HepG2 (cell line): ENCODE measurements around the gene PCGF6. TPM values are rescaled to one million over a fixed set of nuclear protein-coding genes. Genes with fewer than 3 reads are reported as not detected.

Experiments used
- HBP1 ChIP-seq: IDR thresholded peaks from 2 replicates; pipeline ENCODE4 v1.6.1; 2016; ENCODE audit warnings: low read depth, control low read depth
- HOXA9 ChIP-seq: sonication (generic); formaldehyde crosslinking; IDR thresholded peaks from 2 replicates; pipeline ENCODE4 v1.8.1; 2022; ENCODE audit warnings: missing genetic modification reagents, mild to moderate bottlenecking, moderate library complexity, borderline replicate concordance
- LBX2 ChIP-seq: sonication (generic); formaldehyde crosslinking; IDR thresholded peaks from 2 replicates; pipeline ENCODE4 v1.5.0; 2020; ENCODE audit warnings: missing genetic modification reagents, mild to moderate bottlenecking, borderline replicate concordance
- MIER3 ChIP-seq: IDR thresholded peaks from 2 replicates; pipeline ENCODE4 v1.6.1; 2016; ENCODE audit warnings: missing compliant biosample characterization, borderline replicate concordance
- RFXAP ChIP-seq: sonication (generic); formaldehyde crosslinking; IDR thresholded peaks from 2 replicates; pipeline ENCODE4 v1.4.0; 2020; ENCODE audit warnings: missing genetic modification reagents, borderline replicate concordance
- ZBTB25 ChIP-seq: IDR thresholded peaks from 2 replicates; pipeline ENCODE4 v1.6.1; 2018; ENCODE audit warnings: missing genetic modification reagents
- ZBTB44 ChIP-seq: sonication (generic); formaldehyde crosslinking; IDR thresholded peaks from 2 replicates; pipeline ENCODE4 v1.4.0; 2020; ENCODE audit warnings: missing genetic modification reagents
- ZFY ChIP-seq: sonication (generic); formaldehyde crosslinking; IDR thresholded peaks from 2 replicates; pipeline ENCODE4 v1.4.0; 2020; ENCODE audit warnings: missing genetic modification reagents
- ZKSCAN8 ChIP-seq: IDR thresholded peaks from 2 replicates; pipeline ENCODE4 v1.6.1; 2016; ENCODE audit warnings: borderline replicate concordance, missing genetic modification reagents, missing compliant biosample characterization
- ZNF407 ChIP-seq: sonication (generic); formaldehyde crosslinking; IDR thresholded peaks from one replicate; pipeline ENCODE4 v1.5.1; 2020; ENCODE audit warnings: mild to moderate bottlenecking, missing genetic modification reagents; ENCODE audit errors: not compliant biosample characterization
- ZNF468 ChIP-seq: sonication (generic); formaldehyde crosslinking; IDR thresholded peaks from 2 replicates; pipeline ENCODE4 v1.8.0; 2022; ENCODE audit warnings: mild to moderate bottlenecking, moderate library complexity, missing genetic modification reagents
- ZNF775 ChIP-seq: sonication (generic); formaldehyde crosslinking; IDR thresholded peaks from 2 replicates; pipeline ENCODE4 v1.4.0; 2020; ENCODE audit warnings: missing genetic modification reagents, mild to moderate bottlenecking, moderate library complexity, borderline replicate concordance
- ZNF784 ChIP-seq: sonication (generic); formaldehyde crosslinking; IDR thresholded peaks from 2 replicates; pipeline ENCODE4 v1.5.1; 2020; ENCODE audit warnings: missing genetic modification reagents, mild to moderate bottlenecking, borderline replicate concordance
- ZSCAN21 ChIP-seq: sonication (generic); formaldehyde crosslinking; IDR thresholded peaks from 2 replicates; pipeline ENCODE4 v1.8.0; 2022; ENCODE audit warnings: mild to moderate bottlenecking, missing genetic modification reagents, moderate library complexity, borderline replicate concordance
- polyA plus RNA-seq, 8 experiments: library from polyadenylated mRNA; depleted of rRNA in 3 of 8; stranded (reverse) in 7 of 8; unstranded in 1 of 8; fragments of >200 nt; fragmentation: Illumina TruSeq in 4 of 8; extraction: Trizol in 4 of 8; gene quantifications; 2 replicates each; pipeline versions ENCODE4 v1.2.1 to v1.2.3, GENCODE V29; 2011 to 2016; ENCODE audit warnings: low read depth in 4 of 8, missing spikeins in 1 of 8, mixed read lengths in 1 of 8; ENCODE audit not compliant: insufficient read depth in 1 of 8
- total RNA-seq, 5 experiments: library from RNA; depleted of rRNA; stranded (reverse); fragments of >200 nt; fragmentation: Illumina TruSeq; extraction: Trizol; gene quantifications; 2 replicates each; pipeline ENCODE4 v1.2.3, GENCODE V29; 2016; ENCODE audit warnings: low read depth in 1 of 5

PCGF6 gene
- total and polyA plus RNA-seq, 2 of the 13 experiments (the other 11 are each of a cell fraction or from before 2014, with no cell fraction given) = 5.2 to 19.4 TPM

- TF ChIP-seq ZBTB44 (CRISPR knock-in tag) = no peak
- peak; percentile 54 for TF ChIP-seq ZNF407
- TF ChIP-seq LBX2 (CRISPR knock-in tag) = no peak
- TF ChIP-seq RFXAP (CRISPR knock-in tag) = peak; percentile 66; the same call in 1 of the 2 replicates
- TF ChIP-seq MIER3 = peak; percentile 86; the same call in 1 of the 2 replicates
- TF ChIP-seq ZNF775 (CRISPR knock-in tag) = no peak
- no peak for TF ChIP-seq ZSCAN21 (CRISPR knock-in tag)
- TF ChIP-seq HBP1 = no peak
- TF ChIP-seq ZNF784 (CRISPR knock-in tag) = no peak
- TF ChIP-seq HOXA9 = peak; percentile 72; the same call in 1 of the 2 replicates
- TF ChIP-seq ZFY (CRISPR knock-in tag) = peak; percentile 69
- peak; percentile 68; the same call in 1 of the 2 replicates for TF ChIP-seq ZKSCAN8
- peak; percentile 72; the same call in 1 of the 2 replicates for TF ChIP-seq ZBTB25 (CRISPR knock-in tag)
- TF ChIP-seq ZNF468 (CRISPR knock-in tag) = no peak
These were observed 45.3 kb upstream of the PCGF6 start, which contains the start of the genes ATP5MK and PDCD11 (continued) for GRCh38 chr10:103396067-103396788.
